HG02943 (cell line): ENCODE data around the gene LRFN2.

Experiments used
- ATAC-seq: cut with Tn5 transposase; IDR thresholded peaks from one replicate; pipeline ENCODE4 v1.9.1; 2021; ENCODE audit warnings: mild to moderate bottlenecking, low read depth, moderate library complexity; ENCODE audit not compliant: unreplicated experiment

LRFN2 gene

DNA sequence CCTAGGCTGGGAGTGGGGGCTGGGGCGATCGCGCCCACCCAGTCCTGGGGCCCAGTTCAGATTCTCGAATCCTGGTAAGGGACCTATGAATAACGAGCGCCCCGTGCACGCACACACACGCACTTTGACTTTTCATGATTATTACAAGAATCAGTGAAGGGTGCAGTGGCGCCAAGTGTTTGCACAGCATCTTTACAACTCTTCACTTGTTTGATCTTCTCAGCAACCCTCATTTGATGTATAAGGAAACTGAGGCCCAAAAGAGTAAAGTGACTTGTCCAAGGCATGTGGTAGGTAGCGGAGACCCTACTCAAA lies 863 bp upstream of the LRFN2 start:
- no peak for ATAC-seq

GRCh38 chr6:40586369-40587201 lies 579 bp downstream of the LRFN2 start:
- ATAC-seq = no peak

DNA sequence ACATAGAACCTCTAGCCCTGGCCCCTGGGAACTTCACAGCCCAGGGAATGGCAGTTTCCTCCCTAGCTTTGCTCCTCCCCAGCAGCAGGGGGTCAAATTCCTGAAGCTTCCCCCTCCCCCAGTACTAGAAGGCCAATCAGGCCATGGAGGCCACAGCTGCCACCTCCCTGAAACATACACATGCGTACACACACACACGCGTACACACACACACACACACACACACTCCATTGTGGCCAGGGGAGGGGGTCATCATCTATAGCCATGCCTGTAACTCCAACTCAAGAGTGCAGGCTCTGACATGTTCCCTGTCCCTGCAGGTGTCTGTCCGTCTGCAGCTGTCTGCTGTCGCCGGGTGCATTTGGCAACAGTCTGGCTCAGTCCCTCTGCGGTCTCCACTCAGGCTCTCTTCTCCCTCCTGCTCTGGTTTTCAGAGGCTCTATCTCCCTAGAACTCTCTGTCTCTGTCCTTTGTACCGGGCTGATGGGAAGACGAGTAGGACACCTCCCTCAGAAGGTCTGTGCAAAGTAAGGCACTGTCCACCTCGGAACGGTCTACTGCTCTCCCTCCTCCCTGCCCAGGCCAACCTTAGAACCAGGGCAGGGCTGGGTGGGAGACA lies 1.4 kb downstream of the LRFN2 start:
- no peak for ATAC-seq

DNA sequence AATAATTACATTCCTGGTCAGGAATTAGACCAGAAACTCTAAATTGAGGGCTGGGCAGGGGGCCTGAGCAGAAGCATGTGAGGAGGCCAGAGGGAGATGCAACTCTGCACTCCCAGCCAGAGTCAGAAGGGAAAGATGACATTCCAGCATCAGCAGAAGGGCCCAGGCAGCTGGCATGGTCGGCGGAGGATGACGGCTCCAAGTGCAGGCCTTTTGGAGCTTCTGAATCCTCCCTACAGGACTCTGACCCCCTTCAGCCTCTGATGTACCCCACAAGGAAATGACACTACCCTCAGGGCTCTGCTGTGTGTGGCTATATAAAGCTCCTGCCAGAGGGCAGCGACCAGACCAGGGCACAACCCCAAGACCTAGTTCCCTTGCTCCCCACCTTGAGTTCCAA lies 1.9 kb downstream of the LRFN2 start:
- ATAC-seq = no peak

- no peak for ATAC-seq
Measured at GRCh38 chr6:40584741-40585140, 2.4 kb downstream of the LRFN2 start.

- ATAC-seq = no peak
Measured at GRCh38 chr6:40583709-40584108, 3.5 kb downstream of the LRFN2 start.

- no peak for ATAC-seq
Measured at GRCh38 chr6:40582892-40583291, 4.3 kb downstream of the LRFN2 start.

DNA sequence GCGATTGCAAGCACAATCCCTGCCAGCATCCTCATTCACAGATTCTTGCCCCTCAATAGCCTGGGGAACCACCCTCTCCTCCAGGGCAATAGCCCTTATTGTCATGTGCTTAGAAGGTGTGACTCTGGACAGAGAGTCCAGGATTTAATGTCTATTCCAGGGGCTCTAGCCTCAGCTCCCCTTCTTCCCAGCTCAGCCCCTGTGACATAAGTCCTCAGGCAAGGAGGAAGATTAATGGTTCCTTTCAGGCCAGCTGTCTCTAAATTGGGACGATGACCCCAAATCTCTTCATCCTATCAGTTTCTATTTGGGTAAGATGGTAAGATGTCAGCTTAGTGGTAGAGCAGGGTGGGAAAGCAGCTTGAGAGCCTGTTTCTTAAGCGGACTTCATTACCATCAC lies 8.1 kb downstream of the LRFN2 start:
- ATAC-seq = no peak

DNA sequence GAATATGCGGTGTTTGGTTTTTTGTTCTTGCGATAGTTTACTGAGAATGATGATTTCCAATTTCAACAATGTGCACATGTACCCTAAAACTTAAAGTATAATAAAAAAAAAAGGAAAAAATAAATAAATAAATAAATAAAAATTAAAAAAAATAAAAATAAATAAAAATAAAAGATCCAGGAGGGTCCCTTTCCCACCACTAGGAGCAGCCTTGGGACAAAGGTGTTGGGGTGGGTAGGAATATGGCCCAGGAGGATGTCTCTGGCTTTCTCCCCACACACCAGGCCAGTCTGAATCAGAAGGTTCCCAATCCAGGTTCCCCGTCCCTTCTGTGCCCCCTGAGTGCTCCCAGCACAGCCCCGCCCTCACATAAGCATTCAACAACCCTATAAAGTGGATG lies 9.5 kb downstream of the LRFN2 start:
- no peak for ATAC-seq

DNA sequence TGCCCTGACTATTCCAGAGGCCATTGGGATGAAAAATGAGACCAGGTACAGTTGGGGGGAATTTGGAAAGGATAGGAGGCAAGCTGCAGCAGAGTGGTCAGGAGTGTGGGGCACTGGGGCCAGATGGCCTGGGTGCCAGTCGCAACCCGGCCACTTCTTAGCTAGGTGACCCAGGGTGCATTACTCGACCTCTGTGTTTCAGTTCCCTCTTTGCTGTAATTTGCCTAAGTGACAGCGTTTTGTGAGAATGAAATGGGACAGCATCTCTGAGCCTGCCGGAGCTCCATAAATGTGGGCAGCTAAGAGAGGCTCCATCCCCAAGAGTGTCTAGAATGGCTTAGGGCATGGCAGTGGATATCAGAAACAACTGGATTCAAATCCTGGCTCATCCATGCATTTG lies 13.9 kb downstream of the LRFN2 start:
- no peak for ATAC-seq

GRCh38 chr6:40569162-40569910 lies 17.8 kb downstream of the LRFN2 start:
- ATAC-seq = no peak

DNA sequence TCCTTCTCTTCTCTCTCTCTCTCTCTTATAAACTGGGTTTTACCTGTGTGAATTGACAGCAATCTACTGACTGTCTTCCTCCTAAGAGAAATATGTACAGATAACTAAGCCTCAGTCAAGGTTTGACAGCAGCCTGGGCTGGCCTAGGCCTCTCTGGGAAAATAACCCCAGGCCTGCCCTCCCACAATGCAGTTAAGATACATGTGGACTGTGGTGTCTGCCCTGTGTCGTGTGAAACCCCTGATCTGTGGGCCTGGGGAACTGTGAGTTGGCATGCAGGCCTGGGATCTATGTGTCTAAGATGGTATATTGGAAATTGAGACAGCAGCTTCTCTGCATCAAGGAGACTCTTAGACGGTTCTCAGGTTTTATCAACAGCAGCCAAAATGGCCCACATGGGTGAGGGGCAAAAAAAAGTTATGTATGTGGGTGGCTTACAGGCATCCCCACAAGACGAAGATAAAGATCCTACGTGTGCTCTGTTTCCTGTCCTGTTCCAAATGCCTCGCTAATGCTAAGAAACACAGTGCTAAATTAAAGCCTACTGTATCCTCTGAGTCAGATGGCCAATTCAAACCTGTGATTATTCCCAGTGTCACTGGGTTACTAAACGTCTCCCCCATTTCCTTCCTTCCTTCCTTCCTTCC lies 19.0 kb downstream of the LRFN2 start:
- no peak for ATAC-seq

DNA sequence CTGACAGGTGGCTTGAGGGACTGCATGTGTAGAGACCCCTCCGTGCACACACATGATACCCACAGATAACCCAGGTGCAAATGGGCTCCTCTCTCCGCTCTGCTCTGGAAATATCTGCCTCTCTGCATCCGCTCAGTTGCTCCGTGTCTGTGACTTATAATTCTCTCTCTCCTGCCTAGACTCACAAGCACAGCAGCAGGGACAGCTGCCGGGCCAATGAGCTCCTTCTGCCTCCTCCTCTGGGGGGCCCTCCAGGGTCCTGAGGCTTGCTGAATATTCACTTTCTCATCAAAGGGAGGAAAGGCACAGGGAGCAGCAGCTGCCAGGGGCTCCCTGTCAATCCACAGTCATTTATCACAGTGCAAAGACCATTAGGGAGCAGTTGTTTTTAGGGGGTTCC lies 24.1 kb downstream of the LRFN2 start:
- ATAC-seq = no peak

- no peak for ATAC-seq
Measured at GRCh38 chr6:40559056-40559455, 28.1 kb downstream of the LRFN2 start.

DNA sequence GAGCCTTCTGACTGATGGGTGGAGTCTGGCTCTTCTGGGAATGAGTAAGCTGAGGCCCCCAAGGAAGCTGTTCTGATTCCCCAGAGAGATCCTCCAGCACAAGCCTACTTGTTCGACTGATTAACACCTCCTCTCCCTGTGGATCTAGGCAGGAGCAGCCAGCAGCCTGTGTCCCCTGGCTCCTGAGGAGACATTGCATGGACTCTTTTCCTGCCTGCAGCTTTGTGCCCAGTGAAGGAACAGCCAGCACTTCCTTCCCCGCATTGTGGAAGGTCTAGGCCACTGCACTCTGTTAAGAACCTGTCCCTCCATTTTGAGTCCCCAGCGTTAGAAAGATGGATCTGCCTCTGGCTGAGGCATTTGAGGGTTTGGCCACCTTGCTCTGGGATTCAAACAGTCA lies 29.1 kb downstream of the LRFN2 start:
- ATAC-seq = no peak

DNA sequence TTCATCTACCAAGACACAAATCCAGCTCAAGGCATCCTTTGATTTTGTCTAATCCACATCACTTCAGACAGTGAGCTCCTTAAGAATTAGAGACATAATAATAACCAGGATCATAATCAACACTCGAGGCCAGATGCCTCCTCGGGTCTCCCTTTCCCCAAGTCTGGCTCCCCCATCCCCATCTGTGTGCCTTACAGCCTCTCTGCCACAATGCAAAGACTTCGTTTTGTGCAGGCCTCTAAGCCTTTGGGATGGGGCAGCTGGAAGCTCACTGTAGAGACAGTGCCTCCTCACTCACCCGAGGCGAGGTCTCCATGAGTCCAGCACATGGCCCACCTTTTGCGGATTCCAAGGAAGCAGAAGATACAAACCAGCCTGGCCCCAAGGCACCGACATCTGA lies 30.3 kb downstream of the LRFN2 start:
- no peak for ATAC-seq

- ATAC-seq = no peak
Measured at GRCh38 chr6:40556023-40556422, 31.1 kb downstream of the LRFN2 start.

DNA sequence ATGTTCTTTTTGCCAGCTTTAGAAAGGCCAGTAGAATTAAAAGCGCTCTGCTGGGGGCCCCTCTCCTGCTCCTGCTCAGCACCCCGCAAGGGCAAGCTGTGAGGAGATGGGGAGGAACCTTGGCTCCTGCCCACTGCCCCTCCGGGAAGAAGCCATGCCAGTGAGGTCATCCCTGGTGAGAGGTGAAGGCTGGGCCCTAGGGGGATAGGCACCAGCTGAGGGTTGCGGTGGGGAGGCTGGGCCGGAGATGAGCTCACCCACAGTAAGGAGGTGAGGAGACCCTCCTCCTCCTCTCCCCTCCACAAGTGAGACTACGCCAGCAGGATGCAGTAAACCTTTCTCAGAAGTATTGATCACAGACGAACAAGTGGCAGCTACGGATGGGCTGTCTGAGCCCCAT lies 32.1 kb downstream of the LRFN2 start:
- ATAC-seq = no peak

DNA sequence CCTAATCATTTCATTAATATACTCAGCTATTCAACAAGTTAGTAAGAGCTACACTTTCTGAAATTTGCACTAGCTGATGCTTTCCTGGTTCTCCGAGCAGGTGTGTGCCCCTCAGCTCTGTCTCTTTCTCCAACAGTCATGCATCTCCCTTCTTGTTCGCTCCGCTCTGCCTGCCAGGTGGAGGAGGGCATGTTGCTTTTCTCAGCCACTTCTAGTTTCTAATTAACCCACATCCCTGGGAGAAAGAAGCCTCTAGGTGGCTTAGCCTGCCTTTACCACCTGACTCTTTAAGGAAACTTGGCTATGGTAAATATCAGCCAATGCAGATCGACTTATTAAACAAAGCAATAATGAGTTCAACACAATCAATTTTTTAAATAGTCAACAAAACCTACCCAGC lies 34.2 kb downstream of the LRFN2 start:
- no peak for ATAC-seq

- ATAC-seq = no peak
Measured at GRCh38 chr6:40551966-40552505, 35.1 kb downstream of the LRFN2 start.
